ENCODE results near the gene PHF14. TPM values are rescaled to one million over a fixed set of nuclear protein-coding genes. Genes with fewer than 3 reads are reported as not detected.

Gene PHF14
- total RNA-seq, 1 donor from 2014 or later, result 23.1 TPM

GRCh38 chr7:11182736-11183135 is 209.1 kb downstream of the PHF14 start:
- H3K4me3 Mint-ChIP-seq (ENCODE audit: unreplicated experiment), result no peak overlapping the region
- DNase-seq (ENCODE audit: low spot score), result no peak
- peaks cover 7% of the 10 kb centered on the region for H3K4me1 Mint-ChIP-seq (ENCODE audit: low read depth)
- no peak for TF ChIP-seq CTCF (IDR thresholded peaks at IDR 0.05)
- H3K27me3 Mint-ChIP-seq (ENCODE audit: low read depth), result no peaks in the 10 kb centered on the region
- H3K9me3 Mint-ChIP-seq (ENCODE audit: low read depth), result peaks cover 22% of the 10 kb centered on the region
- H3K36me3 Mint-ChIP-seq (ENCODE audit: low read depth), result peaks cover 5% of the 10 kb centered on the region
- no peak overlapping the region for H3K27ac Mint-ChIP-seq (ENCODE audit: unreplicated experiment)

DNA sequence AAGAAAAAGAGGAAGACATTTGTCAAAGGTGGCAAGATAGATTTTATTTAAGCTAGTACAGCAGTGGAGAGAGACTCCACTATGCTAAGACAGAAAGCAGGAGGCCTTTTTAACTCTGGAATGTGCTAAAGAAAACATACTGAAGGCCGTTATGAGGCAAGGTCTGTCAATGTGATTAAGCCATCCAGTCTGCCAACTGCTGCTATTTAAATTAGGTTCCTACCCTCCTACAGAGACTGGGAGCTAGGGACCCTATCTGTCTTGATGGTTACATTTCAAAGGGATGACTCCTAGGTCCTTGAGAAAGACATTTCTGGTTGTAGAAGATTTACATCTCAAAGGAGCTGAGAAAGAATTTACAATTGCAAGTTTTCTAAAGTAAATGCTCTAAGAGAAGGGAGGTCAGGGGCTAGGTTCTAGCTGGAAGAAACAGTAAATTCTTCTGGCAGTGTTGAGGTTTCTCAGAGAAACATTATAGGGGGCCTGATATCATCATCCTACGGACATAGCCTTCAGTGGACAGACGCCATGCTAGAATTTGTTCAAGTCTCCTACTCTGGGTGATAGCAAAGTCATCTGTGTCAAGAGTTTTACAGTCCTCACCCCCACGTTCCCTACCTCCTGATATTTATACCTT is 211.6 kb downstream of the PHF14 start:
- Mint-ChIP-seq H3K27me3 (ENCODE audit: low read depth) (no peaks in the 10 kb centered on the region), H3K36me3 (ENCODE audit: low read depth) (peaks cover 5% of the 10 kb centered on the region), H3K27ac (ENCODE audit: unreplicated experiment) (no peak overlapping the region), H3K9me3 (ENCODE audit: low read depth) (peaks cover 22% of the 10 kb centered on the region), H3K4me3 (ENCODE audit: unreplicated experiment) (no peak overlapping the region), H3K4me1 (ENCODE audit: low read depth) (peaks cover 2% of the 10 kb centered on the region)
- no peak for DNase-seq (ENCODE audit: low spot score)
- TF ChIP-seq CTCF (IDR thresholded peaks at IDR 0.05), result no peak

- no peak for DNase-seq (ENCODE audit: low spot score)
- Mint-ChIP-seq H3K36me3 (ENCODE audit: low read depth) (peaks cover 3% of the 10 kb centered on the region), H3K27ac (ENCODE audit: unreplicated experiment) (no peak overlapping the region), H3K4me3 (ENCODE audit: unreplicated experiment) (no peak overlapping the region), H3K9me3 (ENCODE audit: low read depth) (peaks cover 19% of the 10 kb centered on the region), H3K27me3 (ENCODE audit: low read depth) (no peaks in the 10 kb centered on the region), H3K4me1 (ENCODE audit: low read depth) (peaks cover 16% of the 10 kb centered on the region)
- no peak for TF ChIP-seq CTCF (IDR thresholded peaks at IDR 0.05)
Measured at GRCh38 chr7:11188529-11189310, 215.0 kb downstream of the PHF14 start.

DNA sequence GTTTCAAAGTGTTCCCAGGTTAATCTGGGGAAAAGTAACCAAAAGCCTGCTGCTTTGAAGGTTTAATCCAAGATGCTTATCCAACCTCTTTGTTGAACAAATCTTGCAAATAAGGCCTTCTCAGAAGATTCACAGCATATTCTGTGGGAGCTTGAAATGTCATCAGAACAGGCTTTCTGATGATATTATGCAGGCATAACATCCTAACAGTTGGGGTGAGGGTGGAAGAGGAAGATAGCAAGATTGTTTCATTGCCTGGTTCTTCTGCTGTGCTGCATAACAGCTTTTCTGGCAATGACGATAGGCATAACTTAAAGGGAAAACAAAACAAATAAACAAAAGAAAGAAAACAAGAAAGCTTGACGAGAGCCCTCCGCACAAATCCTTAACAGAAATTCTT is 217.4 kb downstream of the PHF14 start:
- Mint-ChIP-seq H3K9me3 (ENCODE audit: low read depth) (no peaks in the 10 kb centered on the region), H3K4me1 (ENCODE audit: low read depth) (peaks cover 23% of the 10 kb centered on the region), H3K36me3 (ENCODE audit: low read depth) (no peaks in the 10 kb centered on the region), H3K4me3 (ENCODE audit: unreplicated experiment) (no peak overlapping the region), H3K27ac (ENCODE audit: unreplicated experiment) (no peak overlapping the region), H3K27me3 (ENCODE audit: low read depth) (no peaks in the 10 kb centered on the region)
- TF ChIP-seq CTCF (IDR thresholded peaks at IDR 0.05), result no peak
- DNase-seq (ENCODE audit: low spot score), result no peak

DNA sequence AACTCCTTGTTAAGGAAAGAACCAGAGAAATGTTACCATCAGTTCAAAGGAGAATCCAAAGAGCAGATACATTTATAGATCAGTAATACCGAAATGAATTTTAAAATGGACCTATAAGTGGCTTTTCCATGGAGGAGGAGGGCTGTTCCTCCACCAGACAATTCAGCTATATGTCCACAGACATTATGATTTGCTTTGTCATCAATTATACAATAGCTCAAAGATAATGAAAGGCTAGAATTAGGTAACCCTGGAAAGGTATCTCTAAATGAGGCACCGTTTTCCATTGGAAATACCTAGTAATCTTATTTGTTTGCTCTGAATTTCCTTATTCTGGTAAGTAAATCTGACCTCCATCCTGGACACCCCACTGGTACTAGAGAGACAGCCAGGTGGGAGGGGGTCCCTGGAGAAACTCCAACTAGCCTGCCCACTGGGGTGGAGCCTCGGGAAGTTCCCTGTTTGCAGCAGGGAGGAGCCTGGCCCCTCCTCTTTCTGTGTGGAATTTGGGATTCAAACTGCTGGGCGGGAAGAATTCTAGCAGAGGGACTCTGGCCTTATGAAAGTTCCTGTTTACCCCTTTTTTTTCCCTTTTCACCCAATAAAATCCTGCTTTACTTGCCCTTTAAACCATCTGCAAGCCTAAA is 218.0 kb downstream of the PHF14 start:
- no peak overlapping the region for H3K27ac Mint-ChIP-seq (ENCODE audit: unreplicated experiment)
- no peaks in the 10 kb centered on the region for H3K27me3 Mint-ChIP-seq (ENCODE audit: low read depth)
- DNase-seq (ENCODE audit: low spot score), result no peak
- H3K4me3 Mint-ChIP-seq (ENCODE audit: unreplicated experiment), result no peak overlapping the region
- no peak for TF ChIP-seq CTCF (IDR thresholded peaks at IDR 0.05)
- H3K36me3 Mint-ChIP-seq (ENCODE audit: low read depth), result no peaks in the 10 kb centered on the region
- no peaks in the 10 kb centered on the region for H3K9me3 Mint-ChIP-seq (ENCODE audit: low read depth)
- peaks cover 23% of the 10 kb centered on the region for H3K4me1 Mint-ChIP-seq (ENCODE audit: low read depth)
